H1 (cell line): ENCODE data around the gene MEF2A.

Experiments
- HDAC2 ChIP-seq, 2 experiments: fragments of 300-600 bp in 1 of 2; sonication (generic) in 1 of 2; IDR thresholded peaks; 2 replicates each; pipeline ENCODE4 v1.6.1; 2011 to 2012; ENCODE audit warnings: low read depth in 2 of 2, low read length in 2 of 2, mild to moderate bottlenecking in 2 of 2, moderate library complexity in 2 of 2, borderline replicate concordance in 1 of 2, inconsistent platforms in 1 of 2
- POLR2A ChIP-seq, 2 experiments: IDR thresholded peaks; 1 replicate in 1 of 2; 2 replicates in 1 of 2; pipeline ENCODE4 v1.6.1; 2011; ENCODE audit warnings: low read depth in 2 of 2, low read length in 2 of 2, mild to moderate bottlenecking in 2 of 2; ENCODE audit errors: control extremely low read depth in 1 of 2
- TF ChIP-seq, protein P1 (sequence below), 3 experiments: IDR thresholded peaks; 1 replicate in 2 of 3; 2 replicates in 1 of 3; pipeline versions ENCODE4 v1.5.1 to v1.6.1; 2011; ENCODE audit warnings: low read length in 3 of 3, mild to moderate bottlenecking in 3 of 3, inconsistent platforms in 2 of 3, low read depth in 1 of 3, moderate library complexity in 1 of 3; ENCODE audit not compliant: insufficient read depth in 1 of 3; ENCODE audit errors: control extremely low read depth in 1 of 3

DNA sequence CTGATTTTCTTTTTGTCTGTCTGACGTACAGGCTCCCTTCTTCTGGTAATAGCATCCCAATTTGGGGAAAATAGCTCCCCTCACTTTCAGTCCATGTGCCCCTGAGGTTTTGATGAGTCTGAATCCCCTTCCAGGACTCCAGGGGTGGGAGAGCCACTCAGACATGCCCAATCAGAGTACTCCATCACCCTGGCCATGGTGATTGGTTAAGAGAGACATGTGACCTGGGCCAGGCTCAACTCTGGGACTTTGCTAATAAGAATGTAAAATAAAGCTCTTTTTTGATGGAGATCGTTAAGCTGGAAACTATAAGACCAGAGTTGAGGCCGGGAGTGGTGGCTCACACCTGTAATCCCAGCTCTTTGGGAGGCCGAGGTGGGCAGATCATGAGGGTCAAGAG is 9.2 kb upstream of the MEF2A start:
- TF ChIP-seq POLR2A (IDR thresholded peaks at IDR 0.05; ENCODE audit: control extremely low read depth in 1 of 2, low read depth in 2 of 2, low read length in 2 of 2) (no peak), HDAC2 (IDR thresholded peaks at IDR 0.05; ENCODE audit: borderline replicate concordance in 1 of 2, low read depth in 2 of 2, low read length in 2 of 2) (no peak)
- TF ChIP-seq, protein P1, sequence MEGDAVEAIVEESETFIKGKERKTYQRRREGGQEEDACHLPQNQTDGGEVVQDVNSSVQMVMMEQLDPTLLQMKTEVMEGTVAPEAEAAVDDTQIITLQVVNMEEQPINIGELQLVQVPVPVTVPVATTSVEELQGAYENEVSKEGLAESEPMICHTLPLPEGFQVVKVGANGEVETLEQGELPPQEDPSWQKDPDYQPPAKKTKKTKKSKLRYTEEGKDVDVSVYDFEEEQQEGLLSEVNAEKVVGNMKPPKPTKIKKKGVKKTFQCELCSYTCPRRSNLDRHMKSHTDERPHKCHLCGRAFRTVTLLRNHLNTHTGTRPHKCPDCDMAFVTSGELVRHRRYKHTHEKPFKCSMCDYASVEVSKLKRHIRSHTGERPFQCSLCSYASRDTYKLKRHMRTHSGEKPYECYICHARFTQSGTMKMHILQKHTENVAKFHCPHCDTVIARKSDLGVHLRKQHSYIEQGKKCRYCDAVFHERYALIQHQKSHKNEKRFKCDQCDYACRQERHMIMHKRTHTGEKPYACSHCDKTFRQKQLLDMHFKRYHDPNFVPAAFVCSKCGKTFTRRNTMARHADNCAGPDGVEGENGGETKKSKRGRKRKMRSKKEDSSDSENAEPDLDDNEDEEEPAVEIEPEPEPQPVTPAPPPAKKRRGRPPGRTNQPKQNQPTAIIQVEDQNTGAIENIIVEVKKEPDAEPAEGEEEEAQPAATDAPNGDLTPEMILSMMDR (IDR thresholded peaks at IDR 0.05; ENCODE audit: control extremely low read depth in 1 of 3, insufficient read depth in 1 of 3, low read depth in 1 of 3, low read length in 3 of 3): no peak
